GM19395 (cell line): Measurements from ENCODE around the gene TNNI2.

ENCODE experiments used
- ATAC-seq: cut with Tn5 transposase; IDR thresholded peaks from one replicate; pipeline ENCODE4 v1.9.1; 2021; ENCODE audit warnings: mild to moderate bottlenecking, moderate library complexity; ENCODE audit not compliant: unreplicated experiment

TNNI2 gene

DNA sequence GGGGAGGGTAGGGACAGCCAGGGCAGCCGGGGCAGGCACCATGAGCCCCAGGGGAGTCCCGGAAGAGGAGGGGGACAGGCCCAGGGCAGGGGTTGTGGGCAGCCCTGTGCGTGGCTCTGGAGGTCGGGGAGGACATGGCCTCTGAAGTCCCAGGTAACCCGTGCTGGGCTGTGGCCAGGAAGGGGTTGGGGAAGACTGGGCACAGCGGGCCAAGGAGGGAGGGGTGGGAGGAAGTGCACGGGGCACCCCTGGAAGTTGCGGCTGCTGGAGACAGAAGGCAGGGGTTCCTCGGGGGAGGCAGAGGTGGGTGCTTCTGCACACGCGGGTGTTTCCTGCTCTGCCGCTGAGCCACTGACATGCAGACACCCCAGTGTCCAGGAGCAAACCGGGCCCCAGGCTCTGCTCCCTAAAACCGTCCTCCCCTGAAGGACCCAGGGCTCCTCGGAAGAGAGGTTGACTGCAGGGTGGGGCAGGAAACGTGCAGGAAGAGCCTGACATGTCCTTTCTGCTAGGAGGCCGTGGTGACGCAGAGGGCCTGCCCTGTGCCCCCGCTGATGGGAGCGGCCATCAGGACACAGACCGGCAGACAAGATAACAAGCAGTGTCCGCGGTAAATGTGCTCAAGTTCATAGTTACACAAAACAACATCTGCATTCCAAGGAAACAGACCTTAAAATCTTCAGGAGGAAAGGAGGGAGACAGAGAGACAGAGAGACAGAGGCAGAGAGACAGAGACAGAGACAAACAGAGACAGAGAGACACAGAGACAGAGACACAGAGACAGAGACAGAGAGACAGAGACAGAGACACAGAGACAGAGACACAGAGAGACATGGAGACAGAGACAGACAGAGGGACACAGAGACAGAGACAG lies 5.7 kb downstream of the TNNI2 start:
- no peak for ATAC-seq

DNA sequence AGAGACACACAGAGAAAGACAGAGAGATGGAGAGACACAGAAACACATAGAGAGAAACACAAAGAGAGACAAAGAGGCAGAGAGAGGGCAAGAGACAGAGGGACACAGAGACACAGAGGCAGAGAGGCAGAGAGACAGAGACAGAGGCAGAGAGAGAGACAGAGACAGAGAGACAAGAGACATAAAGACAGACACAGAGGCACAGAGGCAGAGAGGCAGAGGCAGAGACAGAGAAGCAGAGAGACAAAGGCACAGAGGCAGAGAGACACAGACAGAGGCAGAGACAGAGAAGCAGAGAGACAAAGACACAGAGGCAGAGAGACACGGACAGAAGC lies 6.3 kb downstream of the TNNI2 start:
- no peak for ATAC-seq

DNA sequence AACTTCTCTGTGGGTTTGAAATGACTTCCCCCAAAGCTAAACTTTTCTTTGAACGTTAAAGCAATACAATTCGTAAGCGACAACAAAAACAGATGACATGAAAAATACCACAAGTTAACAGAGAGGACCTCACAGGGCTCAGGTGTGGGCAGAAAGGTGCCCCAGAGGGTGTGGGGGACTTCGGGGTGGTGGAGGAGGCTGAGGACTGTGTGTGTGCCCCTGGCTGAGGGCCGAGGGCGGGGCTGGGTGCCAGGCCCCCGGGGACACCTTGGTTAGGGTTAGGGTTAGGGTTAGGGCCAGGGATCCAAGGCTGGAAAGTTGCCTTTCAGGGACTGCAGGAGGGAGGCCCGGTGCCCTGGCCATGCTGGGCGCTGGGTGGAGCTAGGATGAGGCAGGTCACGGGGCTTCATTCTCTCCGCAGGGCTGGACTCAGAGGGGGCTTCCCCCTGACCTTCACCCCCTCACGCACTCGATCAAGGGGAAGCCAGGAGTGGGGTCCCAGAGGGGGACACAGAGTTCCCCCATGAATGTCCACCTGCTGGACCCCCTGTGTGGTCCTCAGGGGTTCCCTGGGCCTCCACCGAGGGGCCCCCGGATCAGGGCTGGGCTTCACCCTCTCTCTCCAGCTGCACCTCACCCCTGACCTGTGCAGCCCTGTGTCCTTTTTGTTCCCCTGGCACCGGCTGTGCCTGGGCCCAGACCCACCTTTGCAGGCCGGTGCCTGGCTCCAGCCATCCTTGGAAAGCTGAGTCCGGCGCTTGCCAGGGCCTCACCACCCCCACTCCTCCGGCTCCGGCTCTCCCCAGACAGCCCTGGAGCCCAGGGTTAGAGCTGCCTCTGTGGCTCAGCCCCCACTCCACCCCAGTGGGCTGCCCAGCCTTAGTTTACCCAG lies 7.0 kb downstream of the TNNI2 start:
- no peak for ATAC-seq

DNA sequence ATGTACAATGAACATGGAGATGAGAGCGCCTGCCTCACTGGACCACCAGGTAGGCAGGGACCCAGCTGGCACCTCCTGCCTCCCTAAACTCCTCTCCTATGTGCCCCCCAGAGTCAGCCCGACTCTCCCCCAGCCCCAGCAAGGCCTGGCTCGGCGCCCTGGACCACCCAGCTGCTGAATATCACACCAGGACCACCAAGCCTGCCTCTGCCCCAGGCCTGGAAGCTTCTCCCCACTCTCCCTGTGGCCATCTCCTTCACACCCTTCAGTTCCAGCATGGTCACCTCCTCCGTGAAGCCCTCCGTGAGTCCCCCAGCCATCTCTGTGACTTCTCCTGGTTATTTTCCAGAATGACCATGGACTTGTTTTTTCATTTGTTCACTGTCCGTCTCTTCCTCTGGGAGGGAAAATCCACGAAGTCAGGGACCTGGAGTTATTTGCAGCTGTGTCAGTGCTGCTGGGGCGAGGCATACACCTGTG lies 7.7 kb downstream of the TNNI2 start:
- no peak for ATAC-seq

DNA sequence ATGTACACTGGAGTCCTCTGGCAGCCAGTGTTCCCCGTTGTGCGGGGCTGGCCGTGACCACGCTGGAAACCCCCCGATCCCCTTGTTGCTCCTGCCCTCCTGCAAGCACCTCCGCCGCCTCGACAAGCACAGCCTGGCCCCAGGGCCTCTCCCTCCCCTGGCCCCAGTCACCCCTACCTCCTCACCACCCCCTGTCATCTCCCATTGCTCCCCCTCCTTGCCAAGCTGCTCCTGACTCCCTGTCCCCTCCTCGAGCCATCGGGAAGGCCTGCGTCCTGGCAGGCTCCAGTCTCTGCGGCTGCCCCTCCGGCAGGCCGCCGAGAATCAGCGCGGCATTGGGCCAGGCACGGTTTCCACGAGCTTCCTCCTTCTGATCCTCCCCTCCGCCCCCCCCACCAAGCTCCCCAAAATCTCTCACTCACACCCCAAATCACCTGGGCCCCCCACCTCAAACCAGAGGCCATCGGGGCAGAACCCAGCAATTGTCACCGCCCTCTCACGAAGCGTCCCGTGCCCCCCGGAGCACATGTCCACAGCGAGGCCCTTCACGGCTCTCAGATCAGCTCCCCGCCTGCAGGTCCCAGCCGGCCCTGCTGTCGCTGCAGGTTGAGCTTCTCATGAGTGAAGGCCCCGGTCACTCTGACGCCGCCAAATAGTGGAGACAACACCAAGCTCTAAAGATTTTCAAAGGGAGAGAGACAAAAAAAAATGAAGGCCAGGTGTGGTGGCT lies 8.4 kb downstream of the TNNI2 start:
- ATAC-seq: no peak

DNA sequence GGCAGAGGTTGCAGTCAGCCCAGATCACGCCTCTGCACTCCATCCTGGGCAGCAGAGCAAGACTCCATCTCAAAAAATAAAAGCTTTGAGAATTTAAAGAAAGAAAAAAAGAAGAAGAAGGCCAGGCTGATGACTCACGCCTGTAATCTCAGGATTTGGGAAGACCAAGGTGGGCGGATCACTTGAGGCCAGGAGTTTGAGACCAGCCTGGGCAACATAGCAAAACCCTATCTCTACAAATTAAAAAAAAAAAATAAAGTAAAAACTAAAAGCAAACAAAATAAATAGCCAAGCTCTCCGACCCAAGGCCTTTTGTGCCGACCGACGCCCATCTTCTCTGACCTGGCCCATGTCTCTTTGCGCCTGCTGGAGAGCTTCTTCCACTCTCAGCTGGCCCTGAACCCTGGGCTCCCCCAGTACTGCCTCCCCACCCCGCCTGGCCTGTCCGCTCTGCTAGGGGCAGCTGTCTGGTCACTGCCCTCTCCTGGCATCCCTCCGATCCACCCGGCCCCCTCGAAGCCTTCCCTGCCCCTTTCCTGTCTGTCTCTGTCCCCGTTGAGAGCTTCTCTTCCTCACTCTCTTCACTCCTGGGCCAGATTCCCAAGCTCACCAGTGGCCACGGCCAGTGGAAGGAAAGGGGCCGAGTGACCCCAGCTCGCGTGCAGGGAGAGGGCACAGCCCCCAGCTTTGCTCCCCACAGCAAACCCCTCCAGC lies 9.3 kb downstream of the TNNI2 start:
- no peak for ATAC-seq

DNA sequence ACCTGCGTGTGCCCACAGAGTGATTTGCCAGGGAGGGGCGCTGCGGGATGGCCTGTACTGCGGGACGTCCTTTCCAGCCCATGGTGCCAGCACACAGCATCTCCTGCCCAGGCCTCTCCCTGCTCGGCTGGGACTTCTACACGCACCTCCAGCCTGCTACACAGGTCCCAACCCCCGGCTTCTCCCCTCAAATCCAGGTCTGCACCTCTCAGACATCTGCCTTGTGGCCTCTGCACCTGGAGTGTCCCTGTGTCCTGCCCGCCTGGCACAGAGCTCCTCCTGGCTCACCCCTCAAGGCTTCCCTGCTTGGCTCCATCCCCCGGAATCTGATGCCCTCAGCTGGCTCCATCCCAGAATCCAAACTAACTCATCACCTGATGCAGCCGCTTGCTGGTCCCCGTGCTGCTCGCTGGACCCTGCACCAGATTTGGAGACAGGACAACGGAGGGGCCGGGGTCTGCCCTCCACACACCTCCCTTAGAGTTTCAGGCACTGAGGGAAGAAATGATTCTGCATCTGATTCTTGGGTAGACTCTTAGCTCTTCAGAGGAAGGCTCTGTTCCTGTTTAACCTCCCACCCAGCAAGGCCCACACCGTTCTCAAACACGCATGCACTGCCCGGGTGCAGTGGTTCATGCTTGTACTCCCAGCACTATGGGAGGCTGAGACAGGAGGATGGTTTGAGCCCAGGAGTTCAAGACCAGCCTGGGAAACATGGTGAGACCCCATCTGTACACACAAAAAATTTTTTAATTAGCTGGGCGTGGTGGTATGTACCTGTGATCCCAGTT lies 10.1 kb downstream of the TNNI2 start:
- no peak for ATAC-seq

DNA sequence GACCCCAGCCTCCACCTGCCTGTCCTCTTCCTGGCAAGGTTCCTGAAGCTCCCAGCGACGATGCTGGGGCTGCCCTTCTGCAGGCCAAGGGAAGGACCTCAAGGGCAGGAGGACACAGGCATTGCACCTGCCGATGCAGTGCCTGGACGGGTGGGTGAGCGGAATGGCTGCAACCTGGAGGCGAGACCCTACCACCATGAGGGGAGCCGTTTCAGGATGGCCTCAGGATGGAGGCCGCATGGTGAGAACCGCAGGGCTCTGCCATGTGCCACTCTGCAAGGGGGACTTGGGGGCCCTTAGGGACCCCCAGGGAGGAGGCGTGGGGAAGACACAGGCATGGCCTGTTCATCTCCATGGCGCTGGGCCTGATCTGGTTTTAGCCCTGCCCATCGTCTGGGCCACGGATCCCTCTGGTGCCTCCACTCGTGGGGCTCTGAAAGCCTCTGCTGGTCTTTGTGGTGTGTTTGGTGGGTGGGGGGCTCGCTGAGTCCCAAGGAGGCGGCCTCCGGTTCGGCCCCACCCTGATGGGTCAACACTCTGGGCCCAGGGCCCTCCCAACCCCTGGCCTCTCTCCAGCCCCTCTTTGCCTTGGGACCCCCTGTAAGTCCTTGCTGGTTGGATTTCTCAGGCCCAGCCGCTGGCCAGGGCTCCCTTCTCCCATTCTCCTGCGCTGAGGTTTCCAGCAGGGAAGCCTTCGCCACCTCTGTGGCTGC lies 12.8 kb downstream of the TNNI2 start:
- no peak for ATAC-seq

DNA sequence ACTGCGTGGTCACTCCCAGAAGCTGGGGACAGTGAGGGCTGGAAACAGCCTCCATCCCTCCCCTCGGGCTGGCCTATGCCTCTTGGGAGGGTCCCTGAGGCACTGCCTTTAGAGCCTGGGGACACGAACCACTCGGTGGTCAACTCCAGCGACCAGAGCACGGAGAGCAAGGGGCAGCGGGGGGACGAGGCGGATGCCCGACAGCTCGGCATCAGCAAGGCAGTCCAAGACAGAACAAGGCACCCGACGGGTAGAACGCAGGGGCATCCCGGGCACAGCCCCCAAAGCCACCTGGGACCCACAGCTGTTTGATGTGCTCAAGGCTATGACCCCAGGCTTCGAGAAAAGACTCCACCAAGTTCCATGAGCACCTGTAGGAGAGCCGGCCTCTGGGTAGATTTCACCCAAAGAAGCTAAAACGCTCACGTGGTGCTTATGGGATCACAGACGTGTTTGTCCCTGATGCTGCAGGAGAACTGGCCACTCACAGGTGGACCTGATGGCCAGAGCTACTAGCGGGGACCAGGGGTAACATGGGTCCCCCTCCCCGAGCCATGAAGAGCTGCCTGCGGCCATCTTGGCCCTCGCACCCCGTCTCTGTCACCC lies 13.6 kb downstream of the TNNI2 start:
- ATAC-seq: peak; percentile 2

DNA sequence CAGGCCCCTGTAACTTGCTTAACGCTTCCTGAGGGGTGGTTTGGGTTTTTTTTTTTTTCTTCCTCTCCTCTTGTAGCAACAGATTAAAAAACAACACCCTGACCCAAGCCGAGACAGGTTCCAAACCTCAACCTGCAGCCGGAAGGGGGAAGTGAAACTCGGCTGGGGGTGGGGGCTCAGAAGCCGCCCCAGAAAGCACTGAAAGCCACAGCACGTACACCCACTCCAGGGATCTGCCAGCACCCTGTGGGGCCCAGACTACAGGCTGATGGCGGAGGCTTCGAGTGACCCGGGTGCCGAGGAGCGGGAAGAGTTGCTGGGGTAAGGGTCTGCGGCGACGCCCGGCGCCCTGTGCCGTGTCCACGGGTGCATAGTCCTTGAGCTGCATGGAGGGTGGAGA lies 14.1 kb downstream of the TNNI2 start, which contains the start of gene LSP1:
Gene LSP1 (plus strand): TSS at position 208 of the 400 bp plus-strand sequence. CDS start 61 bp downstream, at position 269.
- ATAC-seq: peak; percentile 42

DNA sequence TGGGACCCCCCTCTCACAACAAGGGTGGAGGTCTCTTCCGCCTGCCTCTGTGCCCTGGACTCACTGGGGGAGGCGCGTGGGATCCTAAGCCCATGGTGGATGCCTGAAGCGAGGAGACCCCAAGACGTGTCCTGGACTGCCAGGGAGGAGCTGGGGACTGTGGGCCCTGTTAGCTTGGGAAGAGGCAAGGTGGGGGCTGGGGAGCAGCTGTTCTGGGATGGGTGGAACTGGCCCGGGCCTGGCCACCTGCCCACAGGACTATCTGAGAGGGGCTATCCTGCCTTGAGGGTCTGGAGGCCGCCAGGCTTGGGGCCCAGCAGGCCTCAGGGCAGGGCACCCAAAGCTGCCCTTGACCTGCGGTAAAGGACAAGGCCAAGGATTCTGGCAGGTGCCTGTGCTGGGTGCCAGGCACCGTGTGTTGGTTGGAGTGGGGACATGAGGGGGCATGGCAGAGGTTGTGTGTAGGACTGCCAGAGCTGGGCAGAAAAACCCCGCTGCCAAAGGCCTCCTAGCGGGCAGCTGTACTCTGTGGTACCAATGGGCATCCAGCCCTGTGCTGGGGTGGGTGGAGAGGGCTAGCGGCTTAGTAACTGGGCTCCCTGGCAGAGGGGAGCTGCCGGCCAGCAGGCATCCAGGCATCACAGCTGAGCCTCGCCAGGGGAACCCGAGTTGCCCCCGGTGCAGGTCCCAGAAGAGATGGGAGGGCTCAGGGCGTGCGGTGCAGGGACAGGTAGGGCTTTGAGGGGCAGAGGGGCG lies 14.8 kb downstream of the TNNI2 start:
- ATAC-seq: no peak

DNA sequence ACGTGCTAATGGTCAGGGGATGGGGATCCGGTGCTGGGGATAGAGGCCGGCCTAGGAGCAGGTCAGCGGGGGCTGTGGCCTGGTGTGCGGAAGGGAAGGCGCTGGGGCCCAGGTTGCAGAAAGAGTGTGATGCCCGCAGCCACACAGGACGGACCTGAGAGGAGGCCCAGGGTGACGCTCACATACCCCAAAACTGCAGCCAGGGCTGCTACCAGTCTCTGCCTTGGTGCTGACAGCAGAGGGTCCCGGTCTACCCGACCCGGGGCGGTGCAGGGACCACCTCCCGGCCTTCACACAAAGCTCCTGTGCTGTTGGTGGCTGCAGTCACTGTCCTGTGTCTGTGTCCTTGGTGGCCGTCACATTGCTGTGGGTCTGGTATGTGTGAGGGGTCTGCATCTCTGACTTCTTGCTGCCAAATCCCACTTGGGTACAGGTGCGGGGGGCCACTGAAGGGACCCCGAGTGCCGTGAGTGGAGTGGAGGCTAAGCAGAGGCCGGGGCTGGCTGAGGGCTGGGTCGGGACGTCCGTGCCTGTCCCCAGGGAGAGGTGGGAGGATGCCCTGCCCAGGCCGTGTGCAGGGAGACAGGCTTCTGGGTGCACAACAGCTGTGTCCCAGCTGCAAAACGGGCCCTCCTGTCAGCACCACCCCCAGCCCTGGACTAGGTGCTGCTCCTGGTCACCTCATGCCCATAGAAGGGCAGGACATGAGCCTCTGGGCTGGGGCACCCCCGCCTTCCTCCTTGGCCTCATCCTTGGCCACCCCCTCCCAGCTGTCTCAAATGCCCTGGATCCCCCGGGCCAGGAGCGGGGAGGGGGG lies 15.6 kb downstream of the TNNI2 start:
- ATAC-seq: peak; percentile 25

DNA sequence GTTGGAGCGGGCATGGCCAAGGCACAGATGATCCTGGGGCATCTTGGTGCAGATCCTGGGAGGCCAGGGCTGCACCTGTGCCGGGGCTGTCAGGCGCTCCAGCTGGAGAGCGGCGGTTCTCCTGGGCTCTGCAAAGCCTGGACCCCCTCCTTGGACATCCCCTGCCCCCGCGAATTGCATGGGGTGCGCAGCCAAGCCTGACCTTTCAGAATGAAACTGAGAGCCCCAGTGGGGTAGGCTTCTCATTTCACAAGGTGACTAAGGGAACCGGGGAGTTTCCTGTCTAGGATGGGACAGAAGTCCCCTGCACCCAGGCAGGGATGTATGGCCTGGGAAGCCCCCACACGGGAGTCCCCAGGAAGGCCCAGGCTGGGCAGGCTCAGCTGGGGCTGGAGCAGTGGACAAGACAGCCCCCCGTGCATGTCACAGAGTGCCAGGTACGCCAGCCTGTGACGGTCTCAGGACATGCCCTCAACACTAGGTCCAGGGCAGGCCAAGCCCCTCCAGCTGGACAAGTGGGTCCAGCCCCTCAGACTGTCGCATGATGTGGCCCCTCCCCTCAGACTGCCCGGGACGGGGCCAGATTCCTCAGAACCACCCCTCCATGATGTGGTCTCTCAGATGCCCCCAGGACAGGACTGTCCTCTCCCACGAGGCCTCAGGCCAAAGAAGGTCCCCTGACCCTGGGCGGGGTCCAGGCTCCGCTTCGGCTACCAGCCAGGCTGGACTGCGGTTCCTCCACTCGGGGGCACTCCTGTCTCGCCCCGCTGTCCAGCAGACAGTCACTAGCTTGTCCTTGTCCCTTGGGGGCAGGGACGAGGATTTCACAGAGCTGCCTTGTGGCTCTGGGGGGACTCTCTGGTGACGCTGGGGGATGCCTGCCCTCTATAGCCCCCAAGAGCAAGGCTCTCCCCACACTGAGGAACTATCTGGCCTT lies 16.4 kb downstream of the TNNI2 start:
- ATAC-seq: peak; percentile 45

DNA sequence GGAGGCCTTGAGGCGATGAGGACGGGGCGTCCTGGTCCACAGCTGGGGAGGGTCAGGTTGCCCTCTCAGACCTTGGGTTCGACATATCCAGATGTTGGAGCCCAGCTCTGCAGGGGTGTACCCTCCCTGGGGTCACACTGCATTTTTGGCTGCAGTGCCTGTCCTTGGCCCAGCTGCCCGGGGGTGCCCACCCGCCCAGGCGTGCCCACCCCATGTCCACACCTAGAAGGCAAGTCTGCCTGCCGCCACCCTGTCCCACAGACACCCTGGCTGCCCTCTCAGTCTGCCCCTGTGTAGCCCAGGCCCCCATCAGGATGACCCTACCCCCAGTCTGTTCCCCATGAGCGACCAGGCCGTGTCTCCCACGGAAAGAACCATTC lies 17.1 kb downstream of the TNNI2 start:
- no peak for ATAC-seq

DNA sequence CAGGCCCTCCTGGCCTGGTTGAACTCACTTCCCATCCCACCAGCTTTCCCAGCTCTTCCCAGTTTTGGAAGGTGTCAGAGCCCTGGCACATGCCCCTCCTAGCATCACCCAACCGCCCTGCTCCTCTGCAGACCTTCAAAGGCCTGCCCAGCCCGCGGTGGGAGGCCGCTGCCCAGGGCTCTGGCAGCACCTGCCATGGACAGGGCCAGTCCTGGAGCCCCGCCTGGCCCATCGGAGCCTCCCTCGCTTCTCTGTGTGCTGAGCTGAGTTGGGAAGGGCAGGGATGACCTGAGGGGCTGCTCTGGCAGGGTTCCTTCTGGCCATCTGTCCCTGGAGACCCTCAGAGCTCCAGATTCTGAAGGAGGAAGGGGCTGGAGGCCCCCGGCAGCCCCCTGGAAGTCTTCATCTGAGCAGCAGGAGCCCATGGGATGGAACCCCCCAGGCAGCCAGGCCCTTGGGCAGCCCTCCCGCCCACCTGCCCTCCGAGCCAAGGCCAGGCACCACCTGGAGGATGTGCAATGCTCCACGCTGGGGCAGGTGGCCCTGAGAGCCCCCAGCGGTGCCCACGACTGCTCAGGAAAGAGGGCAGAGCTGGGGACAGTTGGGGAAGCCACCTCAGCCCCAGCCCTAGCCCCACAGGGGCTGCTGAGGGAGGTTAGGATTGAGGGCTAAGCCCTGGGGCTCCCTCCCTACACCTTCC lies 17.7 kb downstream of the TNNI2 start:
- ATAC-seq: no peak
